Prostate gland (tissue), 2 donors: Measurements from ENCODE around the gene CPNE4.

ENCODE experiments used
- CTCF ChIP-seq, 4 experiments: fragments of 200-600 bp in 2 of 4; fragments of 450-650 bp in 2 of 4; sonication (generic) in 2 of 4; IDR thresholded peaks; 1 replicate in 3 of 4; 2 replicates in 1 of 4; pipeline ENCODE4 v1.5.1; 2016 to 2019; ENCODE audit warnings: antibody characterized with exemption in 4 of 4, mild to moderate bottlenecking in 2 of 4, moderate library complexity in 2 of 4
- POLR2A ChIP-seq: fragments of 450-650 bp; IDR thresholded peaks from one replicate; pipeline ENCODE4 v1.6.1; 2016; ENCODE audit warnings: antibody characterized with exemption, mild to moderate bottlenecking

GRCh38 chr3:131553495-131554247 lies 481.1 kb downstream of the CPNE4 start:
- TF ChIP-seq CTCF (IDR thresholded peaks at IDR 0.05) = no peak
- no peak for TF ChIP-seq POLR2A
